HG02973 (cell line): Measurements from ENCODE around the gene FRMPD2.
"Not testable (repeated sequence)": the region's sequence is repeated elsewhere in the genome, so short reads cannot be mapped to it uniquely, and the experiment has no call there.

Source experiments
- ATAC-seq: cut with Tn5 transposase; IDR thresholded peaks from one replicate; pipeline ENCODE4 v1.9.1; 2021; ENCODE audit warnings: moderate library complexity; ENCODE audit not compliant: unreplicated experiment

Gene FRMPD2

GRCh38 chr10:48253970-48254657 is 20.4 kb downstream of the FRMPD2 start:
- no peak for ATAC-seq

- ATAC-seq = no peak
These were observed 22.2 kb downstream of the FRMPD2 start for GRCh38 chr10:48252354-48252650.

GRCh38 chr10:48251525-48252353 is 22.8 kb downstream of the FRMPD2 start:
- no peak for ATAC-seq

- ATAC-seq = no peak
These were observed 23.4 kb downstream of the FRMPD2 start for GRCh38 chr10:48251152-48251524.

GRCh38 chr10:48249763-48250351 is 24.6 kb downstream of the FRMPD2 start:
- no peak for ATAC-seq

- no peak for ATAC-seq
These were observed 25.3 kb downstream of the FRMPD2 start for GRCh38 chr10:48249004-48249762.

GRCh38 chr10:48248462-48248861 is 26.0 kb downstream of the FRMPD2 start:
- no peak for ATAC-seq

- ATAC-seq = no peak
These were observed 26.8 kb downstream of the FRMPD2 start for GRCh38 chr10:48247680-48248079.

GRCh38 chr10:48246501-48246900 is 28.0 kb downstream of the FRMPD2 start:
- no peak for ATAC-seq

- no peak for ATAC-seq
These were observed 28.5 kb downstream of the FRMPD2 start for GRCh38 chr10:48245977-48246376.

- not testable (repeated sequence) for ATAC-seq
These were observed 30.6 kb downstream of the FRMPD2 start for GRCh38 chr10:48243921-48244320.

GRCh38 chr10:48243487-48243886 is 31.0 kb downstream of the FRMPD2 start:
- ATAC-seq = no peak

- no peak for ATAC-seq
These were observed 32.2 kb downstream of the FRMPD2 start for GRCh38 chr10:48242171-48242904.

GRCh38 chr10:48241332-48241731 is 33.2 kb downstream of the FRMPD2 start:
- no peak for ATAC-seq

- no peak for ATAC-seq
These were observed 34.3 kb downstream of the FRMPD2 start for GRCh38 chr10:48240196-48240595.

- no peak for ATAC-seq
These were observed 34.9 kb downstream of the FRMPD2 start for GRCh38 chr10:48239618-48240017.

GRCh38 chr10:48238826-48239520 is 35.5 kb downstream of the FRMPD2 start:
- no peak for ATAC-seq

GRCh38 chr10:48237259-48238250 is 36.9 kb downstream of the FRMPD2 start:
- ATAC-seq = no peak

- ATAC-seq = no peak
These were observed 38.3 kb downstream of the FRMPD2 start for GRCh38 chr10:48236199-48236621.
